ENCODE results near the gene FHOD3.

The FHOD3 gene

DNA sequence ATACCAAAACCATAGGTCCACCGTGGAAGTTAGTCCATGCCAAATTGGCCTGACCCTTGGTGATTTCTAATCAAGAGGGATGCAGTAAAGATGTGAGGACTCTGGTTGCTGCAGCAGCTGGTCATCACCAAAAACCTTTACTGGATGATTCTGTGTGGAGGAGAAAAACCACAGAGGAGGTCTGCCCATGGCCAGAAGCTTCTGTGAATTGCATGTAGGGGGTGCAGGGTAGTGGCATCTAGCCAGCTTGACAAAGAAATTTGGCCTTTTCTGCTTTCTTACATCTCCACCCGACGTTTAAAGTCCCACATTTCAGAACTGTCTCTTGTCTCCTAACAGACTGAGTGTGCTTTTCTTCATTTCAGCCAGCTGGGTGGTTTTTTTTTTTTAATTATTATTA lies 351.3 kb downstream of the FHOD3 start:
- TF ChIP-seq, protein P1, sequence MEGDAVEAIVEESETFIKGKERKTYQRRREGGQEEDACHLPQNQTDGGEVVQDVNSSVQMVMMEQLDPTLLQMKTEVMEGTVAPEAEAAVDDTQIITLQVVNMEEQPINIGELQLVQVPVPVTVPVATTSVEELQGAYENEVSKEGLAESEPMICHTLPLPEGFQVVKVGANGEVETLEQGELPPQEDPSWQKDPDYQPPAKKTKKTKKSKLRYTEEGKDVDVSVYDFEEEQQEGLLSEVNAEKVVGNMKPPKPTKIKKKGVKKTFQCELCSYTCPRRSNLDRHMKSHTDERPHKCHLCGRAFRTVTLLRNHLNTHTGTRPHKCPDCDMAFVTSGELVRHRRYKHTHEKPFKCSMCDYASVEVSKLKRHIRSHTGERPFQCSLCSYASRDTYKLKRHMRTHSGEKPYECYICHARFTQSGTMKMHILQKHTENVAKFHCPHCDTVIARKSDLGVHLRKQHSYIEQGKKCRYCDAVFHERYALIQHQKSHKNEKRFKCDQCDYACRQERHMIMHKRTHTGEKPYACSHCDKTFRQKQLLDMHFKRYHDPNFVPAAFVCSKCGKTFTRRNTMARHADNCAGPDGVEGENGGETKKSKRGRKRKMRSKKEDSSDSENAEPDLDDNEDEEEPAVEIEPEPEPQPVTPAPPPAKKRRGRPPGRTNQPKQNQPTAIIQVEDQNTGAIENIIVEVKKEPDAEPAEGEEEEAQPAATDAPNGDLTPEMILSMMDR (IDR thresholded peaks at IDR 0.05; ENCODE audit: low read depth, low read length), result no peak
- no peak overlapping the region for H3K4me3 ChIP-seq (ENCODE audit: low read depth, low read length)

DNA sequence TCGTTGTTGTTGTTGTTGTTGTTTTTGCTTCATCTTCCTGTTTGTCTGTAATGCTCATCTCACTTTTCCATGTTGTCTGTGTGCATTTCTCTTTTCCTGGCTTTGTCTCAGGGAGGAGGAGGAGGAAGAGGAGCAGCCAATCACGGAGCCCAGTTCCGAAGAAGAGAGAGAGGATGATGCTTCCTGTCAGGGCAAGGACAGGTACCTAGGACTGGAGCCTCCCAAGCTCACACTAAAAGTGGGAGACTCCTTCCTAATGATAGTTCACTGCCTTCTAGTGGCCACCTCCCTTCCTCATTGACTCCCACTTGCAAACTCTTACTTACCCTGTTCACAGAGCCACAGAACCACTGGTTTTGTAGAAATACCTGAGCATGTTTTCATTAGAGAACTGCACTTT lies 351.7 kb downstream of the FHOD3 start:
- H3K4me3 ChIP-seq (ENCODE audit: low read depth, low read length), result no peak overlapping the region
- TF ChIP-seq, protein P1 (IDR thresholded peaks at IDR 0.05; ENCODE audit: low read depth, low read length), result no peak

DNA sequence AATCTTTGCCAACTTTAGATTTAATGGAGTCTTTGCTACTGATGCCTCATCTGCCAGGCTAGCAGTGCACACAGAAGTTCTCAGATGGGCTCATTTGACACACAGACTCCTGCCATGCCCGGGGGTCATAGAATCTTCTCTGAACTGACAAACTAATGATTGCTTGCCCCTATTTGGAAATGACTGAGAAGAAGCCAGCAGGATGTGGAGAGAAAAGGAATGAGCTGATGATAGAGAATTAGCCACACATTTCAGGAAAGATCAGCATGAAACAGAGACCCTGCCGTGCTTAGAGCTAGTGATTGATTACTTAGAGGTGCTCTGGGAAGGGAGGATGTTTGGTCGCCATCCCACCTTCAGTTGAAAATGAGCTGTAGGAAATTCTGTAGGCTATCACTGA lies 352.8 kb downstream of the FHOD3 start:
- TF ChIP-seq, protein P1 (IDR thresholded peaks at IDR 0.05; ENCODE audit: low read depth, low read length), result no peak
- no peak overlapping the region for H3K4me3 ChIP-seq (ENCODE audit: low read depth, low read length)

DNA sequence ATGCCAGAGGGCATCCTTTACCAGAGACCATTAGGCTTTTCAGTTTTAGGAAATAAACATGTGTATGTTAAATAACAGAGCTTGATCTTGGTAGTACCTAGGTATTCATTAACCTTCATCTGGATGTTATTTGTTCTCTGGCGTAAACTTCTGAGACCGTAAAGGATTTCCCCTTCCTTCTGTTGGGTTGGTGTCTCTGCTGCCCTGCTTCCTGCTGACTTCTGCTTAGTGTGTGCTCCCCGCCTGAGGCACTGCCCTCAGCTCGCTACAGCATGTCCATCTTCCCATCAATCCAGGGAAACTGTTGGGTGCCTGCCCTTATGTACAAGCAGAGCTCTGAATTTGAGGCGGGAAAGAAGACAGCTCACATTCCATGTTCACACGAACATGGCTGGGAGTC lies 353.4 kb downstream of the FHOD3 start:
- TF ChIP-seq, protein P1 (IDR thresholded peaks at IDR 0.05; ENCODE audit: low read depth, low read length), result no peak
- H3K4me3 ChIP-seq (ENCODE audit: low read depth, low read length), result no peak overlapping the region

DNA sequence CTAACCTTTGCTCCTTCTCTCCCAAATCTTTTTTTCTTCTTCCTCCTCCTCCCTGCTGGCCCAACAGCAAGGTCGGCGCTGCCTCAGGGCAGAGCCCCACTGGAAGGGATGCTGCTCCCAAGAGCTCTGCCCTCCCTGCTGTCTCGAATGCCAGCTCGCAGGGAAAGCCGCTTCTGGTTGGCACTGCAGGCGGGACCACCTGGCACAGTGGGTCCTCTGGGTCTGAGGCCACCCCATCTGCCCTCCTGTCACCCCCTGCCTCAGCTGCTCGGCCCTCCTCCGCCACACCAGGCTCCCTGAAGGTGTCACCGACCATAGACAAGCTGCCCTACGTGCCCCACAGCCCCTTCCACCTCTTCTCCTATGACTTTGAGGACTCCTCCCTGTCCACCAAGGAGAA lies 355.0 kb downstream of the FHOD3 start:
- H3K4me3 ChIP-seq (ENCODE audit: low read depth, low read length), result no peak overlapping the region
- TF ChIP-seq, protein P1 (IDR thresholded peaks at IDR 0.05; ENCODE audit: low read depth, low read length), result no peak

DNA sequence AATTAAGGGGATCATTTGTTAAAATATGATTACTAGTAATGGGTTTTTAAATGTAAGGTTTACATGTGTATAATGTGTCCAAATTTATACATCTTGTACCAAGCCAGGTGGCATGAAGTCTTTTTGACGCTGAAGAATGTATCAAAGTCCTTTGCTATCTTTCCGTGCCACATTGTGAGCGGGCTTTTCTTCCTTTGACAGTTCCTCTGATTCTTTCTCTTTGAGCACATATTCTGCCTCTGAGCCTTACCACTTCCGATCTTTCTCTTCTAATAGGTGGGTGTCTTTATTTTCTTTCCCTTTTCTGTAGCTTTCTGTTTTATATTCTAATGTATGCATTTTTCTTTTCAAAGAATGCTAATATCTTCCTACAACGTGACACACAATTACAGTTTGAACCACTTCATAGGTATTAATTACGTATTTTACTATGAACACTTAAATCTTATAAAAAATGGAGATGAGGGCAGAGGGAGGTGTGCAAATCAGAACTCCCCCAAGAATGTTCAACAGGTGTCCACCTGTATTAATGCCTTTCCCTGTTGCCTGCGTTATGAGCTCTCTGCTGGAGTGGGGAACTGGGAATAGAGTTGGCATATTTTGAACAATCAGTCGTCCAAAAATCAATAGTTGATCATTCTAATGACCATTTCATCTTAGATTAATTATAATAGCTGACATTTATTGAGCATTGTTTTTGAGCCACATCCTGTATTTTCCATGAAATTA lies 355.8 kb downstream of the FHOD3 start:
- TF ChIP-seq, protein P1 (IDR thresholded peaks at IDR 0.05; ENCODE audit: low read depth, low read length), result no peak
- H3K4me3 ChIP-seq (ENCODE audit: low read depth, low read length), result no peak overlapping the region

DNA sequence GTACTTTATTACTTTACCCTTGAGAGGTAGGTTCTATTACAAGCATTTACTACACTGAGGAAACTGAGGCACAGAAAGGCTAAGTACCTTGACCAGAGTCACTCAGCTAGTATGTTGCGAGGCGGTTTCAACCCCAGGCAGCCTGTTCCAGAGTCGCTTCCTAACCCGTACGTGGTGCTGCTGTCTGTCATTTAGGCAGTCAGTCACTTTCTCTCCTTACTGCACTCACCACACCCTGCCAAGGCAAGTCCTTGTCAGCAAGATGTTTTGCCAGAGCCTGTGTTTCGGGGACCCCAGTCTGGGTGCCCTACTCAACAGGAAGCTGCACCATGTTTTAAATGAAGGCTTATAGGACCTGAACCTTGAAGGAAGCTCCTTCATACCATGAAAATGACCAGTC lies 356.4 kb downstream of the FHOD3 start:
- H3K4me3 ChIP-seq (ENCODE audit: low read depth, low read length), result no peak overlapping the region
- TF ChIP-seq, protein P1 (IDR thresholded peaks at IDR 0.05; ENCODE audit: low read depth, low read length), result no peak
